T-helper 22 cell (primary cell): ENCODE data around the gene EML1.

Experiments used
- DNase-seq: peaks from one replicate; pipeline ENCODE4 v3.0.0-alpha.2; 2020; ENCODE audit warnings: low read depth

EML1 gene

DNA sequence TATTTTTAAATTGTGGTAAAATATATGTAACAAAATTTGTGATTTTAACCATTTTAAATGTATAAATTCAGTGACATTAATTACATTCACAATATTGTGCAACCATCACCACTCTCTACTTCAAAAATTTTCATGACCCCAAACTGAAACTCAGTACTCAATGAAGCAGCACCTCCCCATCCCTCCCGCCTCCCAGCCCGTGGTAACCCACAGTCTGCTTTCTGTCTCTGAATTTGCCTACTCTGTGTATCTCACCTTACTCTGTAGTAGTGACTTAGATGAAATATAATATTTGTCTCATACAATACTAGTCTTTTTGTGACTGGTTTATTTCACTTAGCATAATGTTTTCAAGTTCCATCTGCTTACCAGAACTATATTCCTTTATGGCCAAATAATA, 36.2 kb downstream of the EML1 start:
- DNase-seq, result no peak

DNA sequence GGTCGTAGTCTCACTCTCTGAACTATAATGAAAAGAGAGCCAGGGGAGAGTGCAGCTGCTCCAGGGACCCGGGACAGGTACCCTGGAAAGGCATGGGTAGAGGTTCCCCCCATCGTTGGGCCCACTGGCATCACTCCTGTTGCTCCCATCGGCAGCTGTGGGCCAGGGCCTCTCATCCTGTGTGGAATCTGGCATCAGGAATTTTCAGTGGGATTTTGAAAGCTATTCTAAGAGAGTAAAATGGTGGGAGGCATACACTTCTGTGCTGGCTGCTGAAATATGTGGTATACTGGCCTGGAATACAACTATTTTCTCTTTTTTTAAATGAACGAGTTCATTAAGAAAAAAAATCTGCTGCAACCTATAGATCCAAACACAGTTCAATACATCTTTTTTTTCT, 38.1 kb downstream of the EML1 start:
- no peak for DNase-seq

DNA sequence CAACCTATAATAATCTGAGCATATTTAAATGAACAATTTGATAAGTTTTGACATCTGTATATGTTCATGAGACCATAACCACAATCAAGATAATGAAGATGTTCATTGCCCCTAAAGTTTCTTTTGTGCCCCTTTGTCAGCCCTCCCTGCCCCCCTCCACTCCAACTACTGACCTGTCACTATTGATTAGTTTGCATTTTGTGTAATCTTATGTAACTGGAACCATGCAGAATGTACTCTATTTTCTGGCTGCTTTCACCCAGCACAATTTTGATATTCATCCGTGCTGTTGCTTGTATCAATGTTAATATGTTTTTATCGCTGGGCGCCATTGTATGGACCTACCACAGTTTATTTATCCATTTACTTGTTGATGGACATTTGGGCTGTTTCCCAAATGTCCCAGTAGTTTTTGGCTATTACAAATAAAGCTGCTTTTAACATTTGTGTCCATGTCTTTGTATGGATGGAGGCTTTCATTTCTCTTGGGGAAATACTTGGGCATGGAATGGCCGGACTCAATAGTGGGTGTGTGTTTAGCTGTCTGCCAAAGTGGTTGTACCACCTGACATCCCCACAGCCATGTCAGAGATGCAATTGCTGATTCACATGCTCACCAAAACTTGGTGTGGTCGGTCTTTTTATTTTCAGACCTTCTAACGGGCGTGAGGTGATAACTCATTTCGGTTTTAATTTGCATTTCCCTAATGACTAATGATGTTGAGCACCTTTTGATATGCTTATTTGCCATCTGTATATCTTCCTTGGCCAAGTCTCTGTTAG, 38.9 kb downstream of the EML1 start:
- no peak for DNase-seq

DNA sequence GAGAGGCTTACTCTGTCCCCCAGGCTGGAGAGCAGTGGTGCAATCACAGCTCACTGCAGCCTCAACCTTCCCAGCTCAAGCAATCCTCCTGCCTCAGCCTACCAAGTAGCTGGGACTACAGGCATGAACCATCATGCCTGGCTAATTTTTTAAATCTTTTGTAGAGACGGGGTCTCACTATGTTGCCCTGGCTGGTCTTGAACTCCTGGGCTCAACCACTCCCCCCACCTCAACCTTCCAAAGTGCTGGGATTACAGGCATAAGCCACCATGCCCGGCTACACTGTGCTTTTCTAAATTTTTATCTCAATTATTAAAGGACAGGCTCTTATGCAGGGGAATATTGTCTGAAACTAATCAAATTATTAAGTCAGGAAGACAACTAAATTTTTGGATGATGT, 44.6 kb downstream of the EML1 start:
- DNase-seq, result no peak

DNA sequence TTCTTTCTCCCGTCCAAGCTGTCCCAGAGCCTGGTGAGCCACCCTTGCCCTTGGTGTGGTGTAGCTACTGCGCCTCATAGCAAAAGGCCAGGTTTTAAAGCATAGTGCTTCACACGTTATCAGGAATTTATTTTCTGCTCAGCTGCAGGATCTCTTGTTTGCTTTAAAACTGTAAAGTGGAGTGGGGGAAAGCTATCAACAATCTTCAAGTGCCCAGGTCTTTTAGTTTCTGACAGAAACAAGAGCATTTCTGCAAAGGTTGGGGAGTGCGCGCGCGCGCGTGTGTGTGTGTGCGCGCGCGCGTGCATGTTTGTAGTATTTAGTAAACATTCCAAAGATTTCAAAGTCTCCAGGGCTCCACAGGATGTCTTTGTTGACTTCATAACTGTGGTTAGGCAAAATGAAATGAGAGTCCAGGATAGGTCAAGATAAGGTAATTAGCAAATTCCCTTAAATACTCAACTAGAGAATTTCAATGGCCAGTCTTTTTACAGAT, 45.5 kb downstream of the EML1 start:
- no peak for DNase-seq

DNA sequence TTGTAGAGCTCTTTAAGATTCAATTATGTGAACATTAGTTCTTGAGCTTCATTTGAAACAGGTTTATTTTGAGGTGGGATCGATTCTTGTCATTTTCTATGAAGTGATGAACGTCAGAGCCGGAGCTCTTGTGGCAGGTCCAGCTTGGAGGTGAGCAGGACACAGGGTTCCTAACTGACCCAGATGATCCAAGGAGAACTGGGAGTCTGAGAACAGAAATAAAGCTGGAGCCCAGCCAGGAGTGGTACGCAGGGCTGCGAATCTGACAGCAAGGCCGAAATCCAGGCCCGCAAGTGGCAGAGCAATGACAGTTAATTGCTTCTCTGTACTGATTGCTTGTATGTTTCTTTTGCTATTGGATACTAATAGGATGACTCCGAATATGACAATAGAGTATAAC, 46.5 kb downstream of the EML1 start:
- DNase-seq, result no peak

DNA sequence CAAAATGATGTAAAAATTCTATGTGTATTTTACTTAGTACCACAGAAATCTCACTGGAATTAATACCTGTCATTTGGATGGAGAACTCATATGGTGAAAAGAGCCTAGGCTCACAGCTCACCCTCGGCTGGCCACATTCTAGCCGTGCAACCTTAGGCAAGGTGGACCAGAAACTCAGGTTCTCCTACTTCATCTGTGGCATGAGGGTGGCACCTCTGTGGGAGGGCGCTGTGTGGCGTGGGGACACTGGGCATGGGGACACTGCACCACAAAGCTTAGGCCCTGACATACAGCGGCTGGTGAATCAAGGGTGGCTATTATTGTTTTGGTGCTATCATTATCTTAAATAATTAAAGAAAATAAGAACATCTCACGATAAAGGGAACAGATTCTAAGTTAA, 47.1 kb downstream of the EML1 start:
- DNase-seq, result no peak

DNA sequence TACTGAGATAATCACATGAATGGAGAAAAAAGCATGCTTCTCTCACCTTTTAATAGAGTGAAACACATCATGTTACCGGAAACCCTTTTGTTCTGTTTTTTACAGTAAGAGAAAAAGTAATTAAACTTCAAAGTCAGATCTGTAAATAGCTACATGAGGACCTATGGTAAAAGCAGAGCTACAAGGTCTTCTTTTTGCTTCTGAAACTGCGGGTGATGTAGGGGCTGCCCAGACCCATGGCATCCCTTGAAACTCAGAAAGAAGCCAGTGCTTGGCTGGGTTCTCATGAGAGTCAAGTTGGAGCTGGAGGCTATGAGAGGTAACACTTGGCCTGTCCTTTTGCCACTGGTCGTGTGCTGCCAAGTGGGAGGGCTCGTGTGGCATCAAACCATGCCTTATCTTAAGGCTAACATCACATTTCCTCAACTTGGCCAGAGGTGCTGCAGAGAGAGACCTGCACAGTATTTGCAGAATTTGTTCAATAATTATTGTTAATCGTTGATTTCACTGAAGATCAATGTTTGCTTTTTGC, 47.6 kb downstream of the EML1 start:
- no peak for DNase-seq

DNA sequence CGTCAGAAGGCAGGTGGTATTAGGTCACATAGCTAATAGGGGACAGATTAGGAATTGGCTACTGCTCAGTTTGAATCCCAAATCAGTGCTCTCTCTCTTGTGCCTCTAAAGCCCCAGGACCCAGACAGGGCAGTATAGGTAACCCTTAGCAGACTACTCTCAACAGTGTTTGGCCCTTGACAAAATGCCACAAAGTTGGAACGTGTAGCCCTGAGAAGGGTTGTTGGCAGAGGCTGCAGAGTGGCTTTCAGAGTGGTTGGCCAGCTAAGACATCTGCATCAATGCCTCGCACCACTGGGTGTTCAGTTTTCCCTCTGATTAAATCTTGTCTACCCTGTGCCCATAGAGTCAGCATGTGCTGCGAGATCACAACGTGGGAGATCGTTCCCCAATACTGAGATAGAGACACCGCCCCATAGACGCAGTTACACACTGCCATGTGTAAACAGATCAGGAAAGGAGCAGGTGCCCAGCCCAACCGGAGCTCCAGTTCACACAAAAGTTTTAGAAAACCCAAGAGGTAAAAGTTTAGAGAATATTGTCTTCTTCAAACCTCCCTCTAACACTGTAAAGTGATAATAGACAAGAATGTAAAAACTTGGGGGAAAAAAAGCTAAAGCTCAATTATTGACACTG, 48.3 kb downstream of the EML1 start:
- DNase-seq, result no peak

DNA sequence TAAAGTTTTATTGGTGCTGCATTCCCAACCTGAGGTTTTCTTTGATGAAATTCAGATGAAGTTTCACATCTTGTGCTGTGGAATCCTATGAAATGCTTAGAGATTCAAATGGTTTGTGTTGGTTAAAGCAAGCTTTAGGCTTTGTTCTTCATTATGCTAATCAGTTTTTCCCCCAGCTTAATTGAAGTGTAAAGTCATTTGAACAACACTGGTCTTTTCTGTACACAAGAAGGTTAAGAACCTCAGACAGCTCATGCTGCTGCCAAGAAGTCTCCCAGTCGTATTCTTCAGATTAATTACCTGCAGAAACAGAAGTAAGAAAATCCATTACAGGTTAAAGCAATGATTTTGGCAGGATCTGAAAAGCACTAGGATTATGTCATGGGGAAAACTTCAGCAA, 48.9 kb downstream of the EML1 start:
- DNase-seq, result no peak

DNA sequence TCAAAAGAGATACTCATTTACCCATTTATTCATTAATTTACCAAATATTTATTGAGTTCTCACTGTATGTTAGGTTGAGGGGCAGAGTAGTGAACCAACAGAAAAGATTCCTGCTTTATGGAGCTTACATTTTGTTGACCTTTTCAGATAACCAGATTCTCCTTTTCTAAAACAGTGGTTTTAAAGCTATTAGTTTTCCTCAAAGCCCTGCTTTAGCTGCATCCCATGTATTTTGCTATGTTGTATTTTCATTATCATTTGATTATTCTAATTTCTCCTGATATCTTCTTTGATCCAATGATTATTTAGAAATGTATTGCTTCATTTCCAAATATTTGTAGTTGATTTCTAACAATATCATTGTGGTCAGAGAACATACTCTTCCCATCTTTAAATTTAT, 53.6 kb downstream of the EML1 start:
- DNase-seq, result no peak

DNA sequence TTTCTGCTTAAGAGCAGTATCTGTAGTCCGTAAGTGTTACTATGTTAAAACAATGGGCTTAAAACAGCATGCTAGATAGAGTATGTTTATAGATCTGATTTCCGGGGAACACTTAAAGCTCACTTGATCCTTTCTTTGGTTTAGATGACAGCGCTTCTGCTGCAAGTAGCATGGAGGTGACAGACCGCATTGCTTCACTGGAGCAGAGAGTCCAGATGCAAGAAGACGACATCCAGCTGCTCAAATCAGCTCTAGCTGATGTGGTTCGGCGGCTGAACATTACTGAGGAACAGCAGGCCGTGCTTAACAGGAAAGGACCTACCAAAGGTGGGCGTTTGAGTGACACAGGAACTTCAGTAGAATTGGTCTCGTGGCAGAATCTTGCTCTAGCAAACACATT, 57.5 kb downstream of the EML1 start:
- no peak for DNase-seq

DNA sequence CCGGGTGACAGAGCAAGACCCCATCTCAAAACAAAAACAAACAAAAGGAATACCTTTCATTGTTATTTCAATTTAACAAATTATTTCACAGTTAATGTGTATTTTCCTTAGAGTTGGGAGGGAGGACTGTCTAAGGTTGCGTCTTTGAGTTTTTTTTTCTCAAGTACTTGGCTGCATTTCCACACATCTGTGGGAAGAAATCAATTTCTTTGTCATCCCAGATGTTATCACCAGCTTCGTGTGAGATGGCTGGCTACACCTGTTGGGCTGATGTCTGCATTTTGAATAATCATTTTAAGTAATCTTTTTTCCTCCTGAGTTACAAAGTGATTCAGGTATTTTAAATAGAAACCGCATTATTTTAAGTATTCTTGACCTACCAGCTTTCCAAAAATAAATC, 59.4 kb downstream of the EML1 start:
- DNase-seq, result no peak

DNA sequence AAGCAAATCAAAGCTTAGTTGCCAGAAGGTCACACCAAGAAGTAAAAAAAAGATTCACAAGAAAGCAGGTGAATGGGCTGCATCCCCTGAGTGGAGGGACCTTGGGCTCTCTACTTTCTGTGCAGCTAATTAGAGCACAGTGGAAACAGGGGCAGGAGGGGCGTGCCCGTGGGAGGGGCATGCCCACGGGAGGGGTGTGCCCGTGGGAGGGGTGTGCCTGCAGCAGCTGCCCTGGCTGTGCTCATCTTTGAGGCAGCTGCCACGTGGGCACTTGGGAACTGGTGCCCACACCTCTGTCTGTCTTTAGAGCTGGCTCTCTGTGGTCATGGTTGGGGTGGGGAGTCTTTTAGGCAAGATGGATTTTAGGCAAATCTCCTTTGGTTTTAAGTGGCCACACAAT, 60.0 kb downstream of the EML1 start:
- DNase-seq, result no peak

DNA sequence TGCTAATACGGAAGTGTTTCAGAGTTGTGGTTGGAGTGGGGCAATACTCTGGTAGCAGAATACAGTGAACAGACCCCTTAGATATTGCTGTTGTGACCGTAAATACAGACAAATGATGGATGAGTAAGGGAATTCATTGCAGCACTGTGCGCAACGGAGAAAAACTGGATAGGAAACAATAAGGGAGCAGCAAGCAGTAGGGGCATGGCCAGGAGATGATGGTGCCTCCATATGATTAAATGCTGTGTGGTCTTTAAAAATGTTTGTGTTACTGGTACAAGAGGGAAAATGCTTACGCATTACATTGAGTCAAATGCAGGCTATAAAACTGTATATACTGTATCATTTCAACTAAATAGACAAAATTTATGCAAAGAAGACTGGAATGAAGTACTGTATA, 61.6 kb downstream of the EML1 start:
- no peak for DNase-seq

DNA sequence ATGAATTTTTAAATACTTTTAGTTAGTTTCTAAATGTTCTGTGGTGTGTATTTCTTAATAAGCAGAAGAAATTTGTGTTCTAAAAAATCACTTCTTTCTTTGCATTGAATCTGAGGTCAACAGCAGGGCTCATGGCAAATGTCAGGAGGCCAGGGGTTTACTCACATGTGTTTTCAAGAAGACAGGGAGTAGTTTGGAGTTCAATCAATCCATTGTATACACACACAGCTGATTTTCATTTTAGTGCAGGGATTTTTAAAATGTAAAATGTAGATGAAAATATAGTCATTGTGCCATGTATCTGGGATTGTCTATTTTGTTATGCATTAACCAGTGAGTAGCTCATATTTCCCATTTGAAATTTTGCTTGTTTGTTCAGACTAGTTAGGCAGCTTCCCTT, 62.1 kb downstream of the EML1 start:
- no peak for DNase-seq

DNA sequence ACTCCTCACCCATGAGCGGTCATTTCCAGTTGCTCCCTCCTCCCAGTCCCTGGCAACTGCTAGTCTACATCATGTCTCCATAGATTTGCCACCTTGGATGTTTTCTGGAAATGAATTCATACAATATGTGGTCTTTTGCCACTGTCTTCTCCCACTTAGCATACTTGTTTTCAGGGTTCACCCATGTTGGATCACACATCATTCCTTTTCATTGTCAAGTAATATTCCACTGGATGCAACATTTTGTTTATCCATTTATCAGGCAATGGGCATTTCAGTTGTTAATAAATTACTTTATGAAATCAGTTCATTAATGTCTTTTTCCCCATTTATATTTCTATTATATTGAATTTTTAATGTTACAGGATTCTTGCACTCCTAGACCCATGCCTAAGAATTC, 64.3 kb downstream of the EML1 start:
- DNase-seq, result no peak

DNA sequence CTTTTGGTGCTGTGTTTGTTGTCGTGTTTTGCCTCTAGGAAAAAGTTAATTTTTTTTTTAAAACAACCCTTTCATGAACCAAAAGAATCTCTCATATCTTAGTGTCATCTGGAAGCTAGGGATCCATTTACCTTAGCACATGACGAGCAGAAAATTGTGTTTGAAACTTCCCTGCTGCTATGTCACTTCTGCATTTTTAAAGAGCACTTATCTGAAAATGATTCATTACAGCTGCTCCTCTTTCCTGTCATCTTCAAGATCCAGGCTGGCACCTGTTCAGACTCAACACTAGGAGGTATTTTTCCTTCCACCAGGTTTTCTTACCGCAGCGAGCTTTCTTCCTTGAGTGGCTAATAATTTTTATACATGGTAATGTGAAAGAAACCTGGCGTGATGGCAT, 67.0 kb downstream of the EML1 start:
- DNase-seq, result no peak

DNA sequence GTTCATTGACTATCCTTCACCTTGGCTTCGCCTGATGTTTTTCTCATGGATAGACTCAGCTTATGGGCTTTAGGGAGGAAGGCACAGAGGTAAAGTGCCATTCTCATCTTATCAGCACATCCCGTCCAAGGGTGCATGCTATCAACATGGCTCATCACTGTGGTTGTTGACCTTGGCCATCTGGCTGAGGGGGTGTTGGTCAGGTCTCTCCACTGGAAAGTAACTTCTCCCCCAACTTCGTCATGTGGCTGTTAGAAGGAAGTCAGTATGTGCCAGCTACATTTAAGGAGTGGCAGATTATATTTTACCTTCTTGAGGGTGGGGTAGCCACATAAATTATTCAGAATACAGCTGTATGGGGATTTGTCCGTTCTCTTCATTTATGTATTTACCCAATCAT, 68.9 kb downstream of the EML1 start:
- DNase-seq, result no peak

DNA sequence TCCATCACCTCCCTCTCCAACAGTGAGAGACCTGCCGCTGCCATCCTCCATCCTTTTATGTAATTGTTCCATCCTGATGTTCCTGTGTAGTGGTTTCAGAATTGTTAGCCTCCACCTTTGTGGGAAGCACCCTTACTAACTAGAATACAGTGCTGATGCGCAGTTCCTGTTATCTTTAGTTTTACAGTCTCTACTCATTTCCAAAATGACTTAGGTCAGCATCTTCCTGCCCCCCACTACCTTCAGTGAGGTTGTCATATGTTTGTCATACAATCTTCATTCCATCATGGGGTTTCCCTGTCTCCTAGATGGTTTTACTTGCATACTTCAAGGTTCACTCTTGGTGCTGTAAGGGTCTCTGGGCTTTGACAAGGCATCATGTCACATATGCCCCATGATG, 69.8 kb downstream of the EML1 start:
- DNase-seq, result no peak

DNA sequence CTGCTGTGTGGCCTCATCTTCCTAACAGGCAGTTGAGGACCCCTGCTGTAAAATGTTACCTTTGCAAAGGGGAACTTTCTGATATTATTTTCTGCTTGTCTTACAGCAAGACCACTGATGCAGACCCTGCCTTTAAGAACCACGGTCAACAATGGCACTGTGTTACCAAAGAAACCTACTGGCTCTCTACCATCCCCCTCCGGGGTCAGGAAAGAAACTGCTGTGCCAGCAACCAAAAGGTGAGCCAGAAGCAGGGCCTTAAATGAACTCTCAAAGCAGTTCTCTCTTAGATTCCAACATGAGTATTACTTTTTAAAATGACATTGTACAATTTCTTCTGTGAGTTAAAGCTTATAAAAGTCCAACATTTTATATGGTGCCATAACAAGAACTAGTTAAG, 72.2 kb downstream of the EML1 start:
- DNase-seq, result no peak

DNA sequence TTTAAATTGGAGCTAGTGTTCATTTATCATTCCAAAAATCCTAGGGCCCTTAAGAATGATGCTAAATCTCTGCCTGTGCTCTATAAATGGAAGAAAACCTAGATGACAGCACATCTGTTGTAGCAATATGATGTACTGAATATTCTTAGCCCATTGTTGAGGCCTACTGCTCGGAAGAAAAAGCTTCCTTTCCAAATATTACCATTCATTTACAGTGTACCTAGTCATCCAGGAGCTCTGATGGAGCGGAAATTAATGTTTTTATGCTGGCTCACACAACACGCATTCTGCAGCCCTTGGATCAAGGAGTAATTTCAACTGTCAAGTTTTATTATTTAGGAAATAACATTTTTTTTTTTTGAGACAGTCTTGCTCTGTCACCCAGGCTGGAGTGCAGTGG, 77.4 kb downstream of the EML1 start:
- DNase-seq, result no peak

DNA sequence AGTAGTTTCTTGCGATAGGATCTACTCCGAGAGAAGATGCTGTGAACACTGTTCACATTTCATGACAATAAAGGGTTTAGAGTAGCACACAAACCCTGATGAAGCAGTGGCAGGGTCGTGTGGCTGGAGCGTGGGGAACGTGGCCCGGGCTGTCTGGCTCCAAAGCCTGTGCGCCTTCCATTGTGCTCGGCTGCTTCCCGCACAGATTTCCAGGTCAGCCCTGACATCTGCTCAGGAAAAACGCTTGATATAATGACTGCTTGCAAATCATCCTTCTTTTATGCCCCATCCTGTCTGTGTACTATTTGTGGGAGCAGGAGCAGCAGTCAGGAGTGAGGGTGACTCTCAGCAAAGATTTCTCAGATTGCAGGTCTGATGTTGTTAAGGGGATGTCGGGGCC, 78.6 kb downstream of the EML1 start:
- no peak for DNase-seq
